GM19324 (cell line): ENCODE data around the gene GRIP1.
A peak's percentile ranks its signal among the peaks of the same experiment; 100 is the strongest.

Source experiments
- ATAC-seq: cut with Tn5 transposase; IDR thresholded peaks from one replicate; pipeline ENCODE4 v1.9.1; 2021; ENCODE audit warnings: mild to moderate bottlenecking, moderate library complexity; ENCODE audit not compliant: unreplicated experiment, low FRiP score

GRIP1 gene

DNA sequence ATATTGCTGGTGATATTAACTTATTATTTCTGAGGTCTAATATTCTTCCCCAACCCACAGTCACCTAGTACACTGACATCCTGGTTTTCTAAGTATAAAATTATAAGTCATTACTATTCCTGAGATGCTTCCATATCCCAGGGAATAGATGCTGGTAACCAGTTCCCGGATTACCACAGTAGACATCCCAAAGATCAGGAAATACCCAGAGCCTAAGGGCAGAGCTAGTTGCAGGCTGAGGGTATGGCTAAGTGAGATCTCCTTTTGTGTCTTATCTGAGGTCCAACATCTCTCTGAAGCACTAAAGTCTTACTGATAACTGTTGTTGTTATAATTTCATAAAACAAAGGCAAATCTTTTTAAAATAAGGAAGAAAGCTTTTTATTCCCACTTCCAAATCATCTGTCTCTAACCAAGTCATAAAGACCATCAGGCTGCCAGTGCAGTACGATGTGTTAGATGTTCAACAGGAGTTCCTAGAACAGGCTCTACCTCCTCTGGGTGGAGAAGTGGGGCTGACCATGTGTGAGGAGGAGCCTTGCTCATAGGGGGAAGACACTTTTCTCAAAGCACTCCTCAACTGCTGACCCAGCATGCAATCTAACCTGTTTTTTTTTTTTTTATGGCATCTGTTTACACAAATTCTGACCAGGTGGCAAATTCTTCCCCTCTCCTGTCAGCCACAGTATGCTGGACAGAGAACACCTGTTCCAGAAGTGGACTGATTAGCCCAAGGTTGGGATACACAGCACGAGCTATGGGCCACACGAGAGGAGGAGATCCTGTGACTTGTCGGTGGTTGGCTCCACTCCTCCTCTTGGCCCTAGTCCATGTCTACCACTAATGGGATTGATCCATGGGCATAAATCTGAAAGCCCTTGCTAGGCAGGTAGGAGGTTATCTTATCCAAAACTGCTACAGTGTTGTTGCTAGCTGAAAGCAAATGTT lies 16.1 kb upstream of the GRIP1 start:
- ATAC-seq: no peak

DNA sequence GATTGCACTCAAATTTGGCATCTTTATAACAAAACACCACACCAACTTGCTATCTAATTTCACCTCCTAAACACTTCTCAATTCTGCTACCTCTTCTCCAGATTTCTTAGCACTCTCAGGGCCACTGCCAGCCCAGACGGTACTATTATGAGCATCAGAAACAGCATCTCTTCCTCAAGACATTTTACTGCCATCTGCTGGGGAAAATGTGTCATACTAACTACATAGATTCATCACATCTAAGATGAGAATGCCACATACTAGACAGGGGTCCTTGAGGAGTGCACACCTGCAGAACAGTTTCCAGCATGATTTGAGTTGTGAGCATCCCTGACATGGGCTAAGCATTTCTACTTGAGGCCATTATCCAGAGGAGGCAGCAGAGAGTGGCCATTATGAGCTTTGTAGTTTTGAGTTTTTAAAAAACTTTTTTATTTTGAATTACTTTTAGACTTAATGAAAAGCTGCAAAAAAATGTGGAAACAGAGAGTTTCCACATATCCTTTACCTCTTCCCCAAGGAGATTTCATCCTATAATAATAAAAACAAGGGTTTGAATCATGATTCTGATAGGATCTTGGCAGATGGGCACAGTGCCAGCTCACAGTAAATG lies 15.1 kb upstream of the GRIP1 start:
- peak; percentile 70 for ATAC-seq

GRCh38 chr12:66692986-66693385 lies 14.1 kb upstream of the GRIP1 start:
- ATAC-seq: no peak

- ATAC-seq: no peak
Observed at GRCh38 chr12:66692170-66692569, 13.3 kb upstream of the GRIP1 start.

- peak; percentile 50 for ATAC-seq
Observed at GRCh38 chr12:66688846-66689439, 10.1 kb upstream of the GRIP1 start.

GRCh38 chr12:66684222-66684621 lies 5.3 kb upstream of the GRIP1 start:
- ATAC-seq: no peak

DNA sequence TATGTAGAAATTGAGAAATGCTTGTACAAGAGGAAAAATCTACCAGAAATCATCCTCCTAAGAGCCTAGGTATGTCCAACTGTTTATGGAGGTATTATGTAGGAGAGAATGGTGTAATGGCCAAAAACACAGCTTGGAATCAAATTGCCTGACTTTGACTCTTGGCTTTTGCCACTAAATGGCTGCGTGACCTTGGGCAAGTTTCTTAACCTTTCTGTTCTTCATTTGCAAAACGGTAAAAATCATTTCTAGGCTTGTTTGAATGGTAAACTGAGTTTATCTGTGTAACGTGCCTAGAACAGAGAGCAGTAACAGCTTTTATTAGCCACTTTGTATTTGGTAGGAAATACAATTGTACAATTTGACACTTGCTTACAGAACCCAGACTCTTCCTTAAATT lies 4.9 kb upstream of the GRIP1 start:
- no peak for ATAC-seq

GRCh38 chr12:66683073-66683472 lies 4.2 kb upstream of the GRIP1 start:
- no peak for ATAC-seq

DNA sequence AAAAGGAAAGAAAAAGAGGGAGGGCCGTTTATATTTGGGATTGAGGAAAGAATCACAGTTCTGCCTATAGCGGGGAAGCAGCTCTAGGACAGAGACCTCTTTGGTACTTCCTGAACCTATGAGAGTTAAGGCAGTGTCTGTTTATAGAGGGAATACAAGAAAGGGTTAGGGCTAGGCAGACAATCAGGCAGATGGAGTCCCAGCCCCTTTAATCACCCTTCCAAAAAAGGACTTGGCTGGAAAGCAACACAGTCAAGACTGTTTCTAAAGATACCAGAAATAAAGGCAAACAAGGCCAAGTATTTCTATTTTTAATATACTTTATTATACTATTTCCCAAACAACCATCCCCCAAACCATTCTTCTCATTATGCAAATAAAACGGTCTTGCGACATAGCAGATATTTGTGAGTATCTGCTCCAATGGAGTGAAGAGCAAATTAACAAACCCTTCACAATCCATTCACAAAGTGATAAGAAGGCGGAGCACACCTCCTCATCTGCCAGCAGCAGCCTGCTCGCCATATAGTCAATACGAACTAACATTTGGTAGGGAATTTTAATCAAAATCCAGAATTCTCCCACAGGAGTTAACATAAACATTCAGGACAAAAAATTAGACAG lies 697 bp upstream of the GRIP1 start:
- no peak for ATAC-seq

- no peak for ATAC-seq
Observed at GRCh38 chr12:66676241-66676640, 2.6 kb downstream of the GRIP1 start.

DNA sequence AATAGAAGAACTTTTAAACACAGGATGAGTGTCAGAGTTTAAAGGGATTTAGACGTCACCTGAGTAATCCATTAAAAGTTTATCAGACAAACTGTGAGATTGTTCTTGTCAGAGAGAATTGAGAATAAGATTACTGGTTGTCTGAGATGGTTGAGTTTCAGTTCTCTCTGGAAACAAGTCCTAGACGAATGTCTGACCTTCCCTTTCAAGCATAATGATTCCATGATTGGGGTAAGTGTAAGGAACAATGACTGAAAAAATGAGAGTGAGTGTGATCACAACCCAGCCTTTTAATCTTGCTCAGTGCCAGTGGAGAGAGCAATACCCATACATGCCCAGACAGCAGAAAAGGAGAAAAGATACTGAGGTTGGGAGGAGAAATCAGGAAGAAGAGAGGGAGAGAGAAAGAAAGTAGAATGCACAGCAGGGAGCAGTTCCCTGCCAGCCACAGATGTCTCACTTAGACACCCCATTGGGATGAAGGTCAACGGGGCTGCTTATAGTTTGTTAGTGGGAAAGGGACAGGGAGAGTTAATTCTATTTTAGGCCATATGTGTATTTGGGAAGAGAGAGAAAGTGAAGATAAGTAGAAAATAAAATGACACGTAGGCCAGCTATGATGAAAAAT lies 4.3 kb downstream of the GRIP1 start:
- ATAC-seq: no peak

- no peak for ATAC-seq
Observed at GRCh38 chr12:66669541-66669940, 9.3 kb downstream of the GRIP1 start.

DNA sequence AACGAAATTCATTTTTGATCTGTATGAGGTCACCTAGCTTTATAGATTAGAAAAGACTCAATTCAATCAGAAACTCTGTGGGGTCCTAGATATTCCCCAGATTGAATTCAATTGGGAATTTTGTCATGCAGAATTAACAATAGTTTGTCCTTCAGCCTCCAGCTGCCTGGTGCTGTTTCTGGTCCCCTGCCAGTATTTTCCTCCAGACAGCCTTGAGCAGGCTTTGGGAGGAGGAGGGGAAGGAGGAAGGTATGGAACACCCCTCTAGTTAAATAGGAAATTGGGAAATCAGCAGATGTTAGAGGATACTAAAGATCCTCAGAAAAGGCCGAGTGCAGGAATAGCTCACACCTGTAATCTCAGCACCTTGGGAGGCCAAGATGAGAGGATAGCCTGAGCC lies 10.6 kb downstream of the GRIP1 start:
- ATAC-seq: no peak

DNA sequence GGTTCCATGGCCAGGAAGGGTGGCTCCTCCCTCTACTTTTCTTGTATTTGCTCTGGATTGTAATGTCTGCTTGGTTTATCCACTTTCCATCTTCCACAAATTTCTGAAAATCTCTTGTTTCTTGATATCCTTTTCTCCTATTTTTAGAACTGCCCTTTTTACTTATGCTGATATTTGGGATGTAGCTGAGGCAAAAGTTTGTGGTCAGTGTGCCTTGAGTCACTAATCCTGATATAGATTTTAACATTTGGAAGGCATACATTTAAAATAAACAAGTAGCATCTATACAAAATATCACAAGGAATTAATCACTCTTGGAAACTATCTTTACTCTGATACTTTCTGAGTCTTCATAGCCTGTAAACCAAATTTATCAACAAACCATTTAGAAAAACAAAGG lies 11.0 kb downstream of the GRIP1 start:
- ATAC-seq: no peak

DNA sequence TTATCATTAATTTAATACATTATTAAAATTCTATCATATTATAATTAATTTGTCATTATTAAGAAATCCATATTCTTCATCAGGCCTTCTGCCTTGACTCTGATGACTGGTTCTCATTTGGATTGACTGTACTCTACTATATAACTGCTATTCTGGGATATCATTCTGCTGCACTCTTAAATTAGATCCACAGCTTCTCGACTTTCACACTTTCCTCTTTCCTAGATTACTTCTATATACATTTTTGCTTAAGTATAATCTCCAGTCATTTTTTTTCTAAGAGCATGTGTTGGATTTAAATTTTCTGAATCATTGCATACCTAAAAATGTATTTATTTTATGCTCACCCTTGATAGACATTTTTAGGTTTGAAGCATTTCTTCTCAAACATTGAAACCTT lies 12.4 kb downstream of the GRIP1 start:
- ATAC-seq: no peak

- no peak for ATAC-seq
Observed at GRCh38 chr12:66665435-66665985, 13.4 kb downstream of the GRIP1 start.

DNA sequence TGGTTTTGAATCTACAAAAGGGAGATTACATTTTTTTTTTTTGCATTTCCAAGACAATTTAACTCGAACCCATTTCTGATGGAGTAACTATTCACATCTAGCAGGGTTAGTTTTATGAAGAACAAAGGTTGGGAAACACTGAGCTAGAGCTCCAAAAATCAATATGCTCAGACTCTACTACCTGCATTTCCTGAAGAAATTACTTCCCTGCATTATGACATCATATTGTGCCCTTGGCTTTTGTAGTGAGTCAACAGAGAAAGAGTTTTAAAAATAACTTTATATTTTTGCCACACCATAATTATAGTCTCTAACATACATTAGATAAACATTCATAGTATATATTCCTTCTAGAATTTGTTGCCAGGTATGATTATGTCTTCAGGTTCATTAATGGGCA lies 14.8 kb downstream of the GRIP1 start:
- ATAC-seq: no peak

DNA sequence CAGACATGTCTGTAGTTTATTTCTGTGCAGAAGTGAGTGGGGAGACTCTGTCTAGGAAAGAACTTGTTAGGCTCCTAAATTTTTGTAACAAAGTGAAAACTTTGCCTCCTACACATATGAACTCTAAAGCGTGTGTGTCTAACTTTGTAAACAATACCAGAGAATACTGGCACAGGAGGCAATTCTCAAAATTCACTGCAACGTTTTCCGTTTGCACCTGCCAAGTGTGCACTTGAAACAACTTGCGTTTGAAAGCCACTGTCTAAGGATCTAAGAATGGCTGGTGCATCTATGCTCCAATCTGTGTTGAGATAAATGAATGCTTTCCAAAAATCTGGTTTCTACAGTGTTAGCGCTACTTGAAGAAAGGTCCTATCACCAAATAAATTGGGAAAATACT lies 15.3 kb downstream of the GRIP1 start:
- ATAC-seq: no peak

- ATAC-seq: no peak
Observed at GRCh38 chr12:66662729-66663128, 16.1 kb downstream of the GRIP1 start.

- ATAC-seq: no peak
Observed at GRCh38 chr12:66662179-66662578, 16.7 kb downstream of the GRIP1 start.
